H1 (cell line): ENCODE measurements around the gene TM7SF3. TPM values are rescaled to one million over a fixed set of nuclear protein-coding genes. Genes with fewer than 3 reads are reported as not detected.

Experiments used
- CTCF ChIA-PET: fragments of 300-600 bp; sonication (Branson Sonifier 250); formaldehyde crosslinking; loops from one replicate; lab custom pipeline; 2021; ENCODE audit not compliant: partially characterized antibody; lab: Charles Lee
- POLR2A ChIA-PET: fragments of 300-600 bp; sonication (Branson Sonifier 250); formaldehyde crosslinking; loops from one replicate; lab custom pipeline; 2021; ENCODE audit warnings: inconsistent platforms; ENCODE audit not compliant: partially characterized antibody; lab: Charles Lee
- DNase-seq, 2 experiments: peaks; one replicate each; pipeline versions ENCODE4 v3.0.0 to v3.0.0-alpha.2; 2010 to 2022; ENCODE audit warnings: low spot score in 2 of 2, low read depth in 1 of 2, mixed read lengths in 1 of 2
- FAIRE-seq: peaks from 2 replicates; lab custom pipeline; 2011; peaks lifted over from hg19 to GRCh38; lab: Jason Lieb, UNC
- H2AFZ ChIP-seq: 2 replicates; pipeline ENCODE4 v1.8.1; 2012; ENCODE audit warnings: low read length, inconsistent platforms
- H2AK5ac ChIP-seq: 2 replicates; pipeline ENCODE4 v1.6.1; 2013; ENCODE audit warnings: low read depth, low read length
- H2BK120ac ChIP-seq: replicated peaks from 2 replicates; pipeline ENCODE3; 2013; ENCODE audit warnings: low read depth, low read length, inconsistent platforms
- H2BK12ac ChIP-seq: 2 replicates; pipeline ENCODE4 v1.6.1; 2013; ENCODE audit warnings: low read depth, low read length
- H2BK15ac ChIP-seq: 2 replicates; pipeline ENCODE4 v1.6.1; 2013; ENCODE audit warnings: low read length
- H2BK20ac ChIP-seq: 2 replicates; pipeline ENCODE4 v1.6.1; 2013; ENCODE audit warnings: low read length
- H2BK5ac ChIP-seq: 2 replicates; pipeline ENCODE4 v1.6.1; 2013; ENCODE audit warnings: low read depth, low read length
- H3K14ac ChIP-seq: 2 replicates; pipeline ENCODE4 v1.6.1; 2013; ENCODE audit warnings: inconsistent platforms; ENCODE audit not compliant: insufficient read length
- H3K18ac ChIP-seq: 2 replicates; pipeline ENCODE4 v1.6.1; 2013; ENCODE audit warnings: low read length; ENCODE audit errors: extremely low read depth
- H3K23ac ChIP-seq: 2 replicates; pipeline ENCODE4 v1.6.1; 2013; ENCODE audit warnings: inconsistent platforms; ENCODE audit not compliant: insufficient read length
- H3K23me2 ChIP-seq: 2 replicates; pipeline ENCODE4 v1.6.1; 2013; ENCODE audit warnings: low read depth, low read length
- H3K27ac ChIP-seq: 2 replicates; pipeline ENCODE4 v1.6.1; 2011; ENCODE audit warnings: low read depth, low read length, inconsistent platforms
- H3K27me3 ChIP-seq, 4 experiments: replicated peaks in 1 of 4; 1 replicate in 1 of 4; 2 replicates in 3 of 4; pipeline versions ENCODE4 v1.6.1 to v1.8.1; 2011 to 2013; ENCODE audit warnings: low read length in 3 of 4, mild to moderate bottlenecking in 3 of 4, inconsistent platforms in 2 of 4, mixed read lengths in 2 of 4, moderate library complexity in 1 of 4; ENCODE audit not compliant: control insufficient read depth in 3 of 4, insufficient read depth in 3 of 4; ENCODE audit errors: extremely low read depth in 1 of 4
- H3K36me3 ChIP-seq, 4 experiments: 2 replicates each; pipeline versions ENCODE4 v1.6.1 to v1.8.1; 2011 to 2013; ENCODE audit warnings: mild to moderate bottlenecking in 4 of 4, low read length in 3 of 4, moderate library complexity in 2 of 4, control low read depth in 1 of 4, inconsistent platforms in 1 of 4; ENCODE audit not compliant: insufficient read depth in 4 of 4, control insufficient read depth in 2 of 4
- H3K4ac ChIP-seq: replicated peaks from 2 replicates; pipeline ENCODE3; 2013; ENCODE audit warnings: low read length, low read depth, mixed read lengths, inconsistent platforms; ENCODE audit not compliant: insufficient read length
- H3K4me1 ChIP-seq, 4 experiments: replicated peaks in 1 of 4; 1 replicate in 1 of 4; 2 replicates in 3 of 4; pipeline versions ENCODE4 v1.6.1 to v1.8.1; 2011 to 2013; ENCODE audit warnings: low read length in 3 of 4, inconsistent platforms in 2 of 4, mixed read lengths in 1 of 4; ENCODE audit not compliant: insufficient read depth in 4 of 4, control insufficient read depth in 3 of 4
- H3K4me2 ChIP-seq, 2 experiments: 2 replicates each; pipeline versions ENCODE4 v1.6.1 to v1.8.1; 2011 to 2013; ENCODE audit warnings: low read depth in 2 of 2, low read length in 2 of 2, control low read depth in 1 of 2, inconsistent platforms in 1 of 2, mild to moderate bottlenecking in 1 of 2; ENCODE audit not compliant: insufficient read depth in 1 of 2
- H3K4me3 ChIP-seq, 4 experiments: fragments of 200-600, 300-600 bp in 1 of 4; sonication (generic), shearing (Covaris generic), sonication (Bioruptor Twin) in 1 of 4; 2 replicates each; pipeline versions ENCODE4 v1.5.1 to v1.8.1; 2011 to 2016; ENCODE audit warnings: low read length in 4 of 4, low read depth in 3 of 4, control low read depth in 2 of 4, inconsistent platforms in 2 of 4, mild to moderate bottlenecking in 2 of 4, mixed read lengths in 1 of 4, moderate library complexity in 1 of 4; ENCODE audit not compliant: insufficient read depth in 2 of 4; ENCODE audit errors: extremely low read depth in 1 of 4
- H3K56ac ChIP-seq: replicated peaks from 2 replicates; pipeline ENCODE3; 2013; ENCODE audit warnings: low read depth, mild to moderate bottlenecking, mixed read lengths, low read length, inconsistent platforms; ENCODE audit not compliant: insufficient read length
- H3K79me1 ChIP-seq: 2 replicates; pipeline ENCODE4 v1.6.1; 2013; ENCODE audit warnings: low read depth, low read length, control low read depth
- H3K79me2 ChIP-seq, 2 experiments: 2 replicates each; pipeline versions ENCODE4 v1.6.1 to v1.8.1; 2012 to 2013; ENCODE audit warnings: low read length in 2 of 2, mild to moderate bottlenecking in 2 of 2, inconsistent platforms in 1 of 2; ENCODE audit not compliant: insufficient read depth in 2 of 2, control insufficient read depth in 1 of 2
- H3K9ac ChIP-seq, 4 experiments: replicated peaks in 1 of 4; 1 replicate in 1 of 4; 2 replicates in 3 of 4; pipeline versions ENCODE4 v1.6.1 to v1.8.1; 2011 to 2013; ENCODE audit warnings: low read depth in 3 of 4, low read length in 3 of 4, control low read depth in 2 of 4, mild to moderate bottlenecking in 2 of 4, moderate library complexity in 2 of 4, inconsistent platforms in 1 of 4; ENCODE audit errors: extremely low read depth in 1 of 4
- H3K9me3 ChIP-seq, 2 experiments: 2 replicates each; pipeline versions ENCODE4 v1.6.1 to v1.8.1; 2012 to 2013; ENCODE audit warnings: mild to moderate bottlenecking in 2 of 2, moderate library complexity in 2 of 2, control low read depth in 1 of 2, inconsistent platforms in 1 of 2, low read depth in 1 of 2, low read length in 1 of 2, mixed read lengths in 1 of 2; ENCODE audit not compliant: insufficient read depth in 2 of 2
- H4K20me1 ChIP-seq, 2 experiments: replicated peaks in 1 of 2; 2 replicates each; pipeline versions ENCODE3 to v1.8.1; 2011 to 2013; ENCODE audit warnings: inconsistent platforms in 2 of 2, low read length in 2 of 2, mild to moderate bottlenecking in 1 of 2; ENCODE audit not compliant: insufficient read depth in 2 of 2, control insufficient read depth in 1 of 2
- H4K5ac ChIP-seq: 2 replicates; pipeline ENCODE4 v1.6.1; 2013; ENCODE audit warnings: low read length, low read depth, mixed read lengths, inconsistent platforms; ENCODE audit not compliant: insufficient read length
- H4K8ac ChIP-seq: 2 replicates; pipeline ENCODE4 v1.8.0; 2013; ENCODE audit warnings: mild to moderate bottlenecking, moderate library complexity, low read length, inconsistent platforms; ENCODE audit not compliant: insufficient read depth; ENCODE audit errors: extremely low read depth
- H4K91ac ChIP-seq: replicated peaks from 2 replicates; pipeline ENCODE3; 2013; ENCODE audit warnings: low read length, mixed read lengths, inconsistent platforms; ENCODE audit not compliant: insufficient read length
- ATF3 ChIP-seq: IDR thresholded peaks from 2 replicates; pipeline ENCODE4 v1.6.1; 2011; ENCODE audit warnings: low read depth, mild to moderate bottlenecking, low read length; ENCODE audit not compliant: insufficient read depth
- CBX5 ChIP-seq: fragments of 300-800, 300-1000 bp; sonication (generic); IDR thresholded peaks from 2 replicates; pipeline ENCODE4 v1.7.1; 2016; ENCODE audit warnings: antibody characterized with exemption, low read length, low read depth
- CEBPB ChIP-seq: IDR thresholded peaks from 2 replicates; pipeline ENCODE4 v1.6.1; 2012; ENCODE audit warnings: low read depth, low read length
- CHD2 ChIP-seq: IDR thresholded peaks from 2 replicates; pipeline ENCODE4 v1.6.1; 2012; ENCODE audit warnings: low read length, improper control_type of control experiment
- CREB1 ChIP-seq: IDR thresholded peaks from 2 replicates; pipeline ENCODE4 v1.6.1; 2012; ENCODE audit warnings: inconsistent platforms
- CTCF ChIP-seq, 3 experiments: IDR thresholded peaks; 1 replicate in 2 of 3; 2 replicates in 1 of 3; pipeline versions ENCODE4 v1.5.1 to v1.6.1; 2011; ENCODE audit warnings: low read length in 3 of 3, mild to moderate bottlenecking in 3 of 3, inconsistent platforms in 2 of 3, low read depth in 1 of 3, moderate library complexity in 1 of 3; ENCODE audit not compliant: insufficient read depth in 1 of 3; ENCODE audit errors: control extremely low read depth in 1 of 3
- EP300 ChIP-seq, 2 experiments: IDR thresholded peaks; 1 replicate in 1 of 2; 2 replicates in 1 of 2; pipeline ENCODE4 v1.6.1; 2011 to 2012; ENCODE audit warnings: low read depth in 2 of 2, low read length in 2 of 2, mild to moderate bottlenecking in 2 of 2, borderline replicate concordance in 1 of 2, inconsistent platforms in 1 of 2, moderate library complexity in 1 of 2
- HDAC6 ChIP-seq: IDR thresholded peaks from one replicate; pipeline ENCODE4 v1.7.1; 2012; ENCODE audit warnings: low read depth, mild to moderate bottlenecking, inconsistent platforms, low read length, moderate library complexity
- JUND ChIP-seq: IDR thresholded peaks from 2 replicates; pipeline ENCODE4 v1.6.1; 2011; ENCODE audit warnings: mild to moderate bottlenecking, improper control_type of control experiment, low read length
- POLR2A ChIP-seq, 2 experiments: IDR thresholded peaks; 1 replicate in 1 of 2; 2 replicates in 1 of 2; pipeline ENCODE4 v1.6.1; 2011; ENCODE audit warnings: low read depth in 2 of 2, low read length in 2 of 2, mild to moderate bottlenecking in 2 of 2; ENCODE audit errors: control extremely low read depth in 1 of 2
- POU5F1 ChIP-seq: IDR thresholded peaks from 2 replicates; pipeline ENCODE4 v1.6.1; 2011; ENCODE audit warnings: low read depth, mild to moderate bottlenecking, low read length, moderate library complexity
- TAF7 ChIP-seq: optimal IDR thresholded peaks from 2 replicates; pipeline ENCODE3; 2011; ENCODE audit warnings: low read depth, mild to moderate bottlenecking, inconsistent platforms, low read length, moderate library complexity, borderline replicate concordance
- WGBS, 2 experiments: shearing (Covaris generic) in 1 of 2; methylation state at CpG; one replicate each; pipeline versions ENCODE4 v1.1.6 to v1.1.7; 2013 to 2015; ENCODE audit warnings: low lambda C conversion rate in 2 of 2, mixed read lengths in 2 of 2, inconsistent platforms in 1 of 2, low coverage in 1 of 2, missing lambda C conversion rate in 1 of 2; ENCODE audit not compliant: insufficient replicate concordance in 2 of 2, insufficient coverage in 1 of 2, insufficient read length in 1 of 2; ENCODE audit errors: extremely low coverage in 1 of 2, missing lambda C conversion rate in 1 of 2; 5-methylcytosine and 5-hydroxymethylcytosine counted together
- polyA plus RNA-seq, 7 experiments: library from polyadenylated mRNA; depleted of rRNA in 3 of 7; stranded (reverse) in 5 of 7; unstranded in 2 of 7; fragments of >200 nt in 5 of 7; fragments of 200-250 nt in 2 of 7; gene quantifications; 1 replicate in 5 of 7; 2 replicates in 1 of 7; 4 replicates in 1 of 7; pipeline versions ENCODE4 v1.2.1 to v1.2.3, GENCODE V29; 2011 to 2013; ENCODE audit warnings: missing spikeins in 2 of 7, mixed read lengths in 2 of 7
- total RNA-seq: library from RNA; stranded (reverse); fragmentation: NEBNext Ultra II Directional; extraction: Animal tissue kit (Norgen Biotek cat#: 25700); gene quantifications from 2 replicates; pipeline ENCODE4 v1.2.1, GENCODE V29; 2021

Gene TM7SF3
- total and polyA plus RNA-seq, 2 of the 8 experiments (the other 6 are each of a cell fraction or from before 2014, with no cell fraction given), result 57.9 to 77.2 TPM

GRCh38 chr12:26978801-26979200 lies 35.4 kb downstream of the TM7SF3 start:
- no peak overlapping the region for H3K9ac ChIP-seq
- no peaks in the 10 kb centered on the region for H3K4me1 ChIP-seq
- H3K27ac ChIP-seq, result no peak overlapping the region
- H2BK20ac ChIP-seq, result no peak overlapping the region
- H3K4me2 ChIP-seq, result no peak overlapping the region
- H3K79me2 ChIP-seq, result no peaks in the 10 kb centered on the region
- no peak overlapping the region for H4K8ac ChIP-seq
- H4K91ac ChIP-seq, result no peak overlapping the region
- H2AFZ ChIP-seq, result no peak overlapping the region
- FAIRE-seq, result no peak
- POLR2A ChIA-PET, result interaction anchor here (1.0 to 1.4 kb wide), 2 partner anchors 15 kb away, joined by 3 read pairs; no protein-coding TSS in a partner anchor
- H4K20me1 ChIP-seq, result no peaks in the 10 kb centered on the region
- no peak overlapping the region for H3K56ac ChIP-seq
- no peak overlapping the region for H2BK12ac ChIP-seq
- H3K9me3 ChIP-seq, result no peaks in the 10 kb centered on the region
- no peak overlapping the region for H2BK120ac ChIP-seq
- H3K27me3 ChIP-seq, result no peaks in the 10 kb centered on the region
- no peak overlapping the region for H2BK15ac ChIP-seq
- H3K18ac ChIP-seq, result no peak overlapping the region
- peaks cover 3 to 25% (median 11%) of the 10 kb centered on the region in 4 experiments; a peak in 6 of 8 replicates for H3K36me3 ChIP-seq
- no peak overlapping the region for H2BK5ac ChIP-seq
- no peak overlapping the region for H3K23ac ChIP-seq
- no peak overlapping the region for H4K5ac ChIP-seq
- no peak overlapping the region for H3K4me3 ChIP-seq
- H2AK5ac ChIP-seq, result no peak overlapping the region
- DNase-seq, result no peak
- WGBS, 2 experiments, result 91% methylated on average over 1 of the region's 1 CpG; no CpG with 5 or more reads in 1 of the 2 experiments
- no peak overlapping the region for H3K14ac ChIP-seq
- CTCF ChIA-PET, result no interaction called here
- H3K23me2 ChIP-seq, result no peaks in the 10 kb centered on the region
- no peaks in the 10 kb centered on the region for H3K79me1 ChIP-seq
- H3K4ac ChIP-seq, result no peak overlapping the region
- TF ChIP-seq CREB1 (no peak), POU5F1 (no peak), TAF7 (no peak), POLR2A (IDR thresholded peaks at IDR 0.05; ENCODE audit: control extremely low read depth in 1 of 2, low read depth in 2 of 2, low read length in 2 of 2) (no peak), HDAC6 (no peak), EP300 (IDR thresholded peaks at IDR 0.05; ENCODE audit: borderline replicate concordance in 1 of 2, low read depth in 2 of 2, low read length in 2 of 2) (no peak), ATF3 (no peak), CEBPB (no peak), JUND (no peak), CTCF (IDR thresholded peaks at IDR 0.05; ENCODE audit: control extremely low read depth in 1 of 3, insufficient read depth in 1 of 3, low read depth in 1 of 3, low read length in 3 of 3) (no peak), CHD2 (no peak), CBX5 (no peak)
